Activated CD8-positive, alpha-beta memory T cell treated with anti-CD3 and anti-CD28 coated beads for 1 hour (primary cell): Measurements from ENCODE around the gene RNU6-7.

Experiments used
- DNase-seq, 2 donors: peaks; one replicate each; pipeline ENCODE4 v3.0.0-alpha.2; 2020; ENCODE audit warnings: low read depth in 1 of 2; ENCODE audit errors: extremely low read depth in 1 of 2

RNU6-7 gene

GRCh38 chr14:32201816-32202490, at the start of gene RNU6-7:
TSS of gene RNU6-7 (plus strand) at chr14:32202045.
- no peak for DNase-seq

GRCh38 chr14:32166029-32166428, 35.8 kb upstream of the RNU6-7 start:
- no peak for DNase-seq

- no peak for DNase-seq
Measured at GRCh38 chr14:32166924-32167323, 34.9 kb upstream of the RNU6-7 start.

GRCh38 chr14:32167907-32168306, 33.9 kb upstream of the RNU6-7 start:
- DNase-seq = no peak

GRCh38 chr14:32169191-32169590, 32.7 kb upstream of the RNU6-7 start:
- no peak for DNase-seq

GRCh38 chr14:32171469-32171868, 30.4 kb upstream of the RNU6-7 start:
- DNase-seq = no peak

GRCh38 chr14:32183151-32184058, 18.4 kb upstream of the RNU6-7 start:
- no peak for DNase-seq

- no peak for DNase-seq
Measured at GRCh38 chr14:32185097-32185496, 16.7 kb upstream of the RNU6-7 start.

GRCh38 chr14:32186248-32186647, 15.6 kb upstream of the RNU6-7 start:
- DNase-seq = no peak

- DNase-seq = no peak
Measured at GRCh38 chr14:32189811-32190210, 12.0 kb upstream of the RNU6-7 start.

- no peak for DNase-seq
Measured at GRCh38 chr14:32190673-32191072, 11.2 kb upstream of the RNU6-7 start.

GRCh38 chr14:32192712-32193373, 9.0 kb upstream of the RNU6-7 start:
- DNase-seq = no peak

GRCh38 chr14:32193532-32193931, 8.3 kb upstream of the RNU6-7 start:
- no peak for DNase-seq

GRCh38 chr14:32195636-32196035, 6.2 kb upstream of the RNU6-7 start:
- DNase-seq = no peak

GRCh38 chr14:32197919-32198318, 3.9 kb upstream of the RNU6-7 start:
- DNase-seq = no peak

GRCh38 chr14:32200368-32201192, 1.3 kb upstream of the RNU6-7 start:
- DNase-seq = no peak

- peak; percentile 28 to 57 for DNase-seq
Measured at GRCh38 chr14:32201193-32201815, 541 bp upstream of the RNU6-7 start.

- DNase-seq = no peak
Measured at GRCh38 chr14:32202491-32202997, 699 bp downstream of the RNU6-7 start.

- DNase-seq = peak; percentile 62 to 78
Measured at GRCh38 chr14:32202998-32203882, 1.4 kb downstream of the RNU6-7 start, which contains the start of gene RNU6-8. TSS of gene RNU6-8 (minus strand) at chr14:32203269.
